Measurements from ENCODE around the gene PMEPA1. TPM values are rescaled to one million over a fixed set of nuclear protein-coding genes. Genes with fewer than 3 reads are reported as not detected.

The PMEPA1 gene
- total and polyA plus RNA-seq, 7 donors: 3.6 to 23.3 (median 6.5) TPM

DNA sequence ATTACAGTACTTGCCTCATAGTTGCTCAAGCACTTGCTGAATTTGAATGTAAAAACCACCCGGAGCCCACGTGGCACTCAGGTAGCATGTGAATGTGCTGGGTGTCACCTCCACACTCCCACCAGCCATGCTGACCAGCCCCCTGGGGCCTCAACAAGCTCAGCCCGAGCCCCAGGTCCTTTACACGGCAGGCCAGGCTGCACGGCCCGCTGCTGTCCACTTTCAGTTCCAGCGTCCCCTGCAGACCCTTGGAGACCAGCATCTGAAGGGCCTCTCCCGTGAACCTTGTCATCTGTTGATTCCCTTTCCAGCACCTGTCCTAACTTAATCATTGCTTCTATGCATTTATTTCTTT is 56.3 kb downstream of the PMEPA1 start:
- no peak for DNase-seq
- H3K27ac ChIP-seq: no peak overlapping the region
- peaks cover 0 to 34% (median 8%) of the 10 kb centered on the region in 4 donors for H3K36me3 ChIP-seq
- H3K9me3 ChIP-seq: no peaks in the 10 kb centered on the region
- H3K4me3 ChIP-seq: no peak overlapping the region
- 89 to 91% methylated on average over 8 of the region's 8 CpGs for WGBS, 2 donors
- intact Hi-C loops (cut with DNase I): loop anchor here (5.0 kb wide), 1 partner anchor 434 kb away; no protein-coding TSS in a partner anchor
- H3K4me1 ChIP-seq: peaks cover 0 to 7% (median 2%) of the 10 kb centered on the region in 4 donors
- H3K27me3 ChIP-seq: no peaks in the 10 kb centered on the region
- TF ChIP-seq POLR2AphosphoS5 (IDR thresholded peaks at IDR 0.05) (no peak), EP300 (IDR thresholded peaks at IDR 0.05) (no peak), POLR2A (IDR thresholded peaks at IDR 0.05) (no peak)
- TF ChIP-seq, protein P1, sequence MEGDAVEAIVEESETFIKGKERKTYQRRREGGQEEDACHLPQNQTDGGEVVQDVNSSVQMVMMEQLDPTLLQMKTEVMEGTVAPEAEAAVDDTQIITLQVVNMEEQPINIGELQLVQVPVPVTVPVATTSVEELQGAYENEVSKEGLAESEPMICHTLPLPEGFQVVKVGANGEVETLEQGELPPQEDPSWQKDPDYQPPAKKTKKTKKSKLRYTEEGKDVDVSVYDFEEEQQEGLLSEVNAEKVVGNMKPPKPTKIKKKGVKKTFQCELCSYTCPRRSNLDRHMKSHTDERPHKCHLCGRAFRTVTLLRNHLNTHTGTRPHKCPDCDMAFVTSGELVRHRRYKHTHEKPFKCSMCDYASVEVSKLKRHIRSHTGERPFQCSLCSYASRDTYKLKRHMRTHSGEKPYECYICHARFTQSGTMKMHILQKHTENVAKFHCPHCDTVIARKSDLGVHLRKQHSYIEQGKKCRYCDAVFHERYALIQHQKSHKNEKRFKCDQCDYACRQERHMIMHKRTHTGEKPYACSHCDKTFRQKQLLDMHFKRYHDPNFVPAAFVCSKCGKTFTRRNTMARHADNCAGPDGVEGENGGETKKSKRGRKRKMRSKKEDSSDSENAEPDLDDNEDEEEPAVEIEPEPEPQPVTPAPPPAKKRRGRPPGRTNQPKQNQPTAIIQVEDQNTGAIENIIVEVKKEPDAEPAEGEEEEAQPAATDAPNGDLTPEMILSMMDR (IDR thresholded peaks at IDR 0.05): no peak

DNA sequence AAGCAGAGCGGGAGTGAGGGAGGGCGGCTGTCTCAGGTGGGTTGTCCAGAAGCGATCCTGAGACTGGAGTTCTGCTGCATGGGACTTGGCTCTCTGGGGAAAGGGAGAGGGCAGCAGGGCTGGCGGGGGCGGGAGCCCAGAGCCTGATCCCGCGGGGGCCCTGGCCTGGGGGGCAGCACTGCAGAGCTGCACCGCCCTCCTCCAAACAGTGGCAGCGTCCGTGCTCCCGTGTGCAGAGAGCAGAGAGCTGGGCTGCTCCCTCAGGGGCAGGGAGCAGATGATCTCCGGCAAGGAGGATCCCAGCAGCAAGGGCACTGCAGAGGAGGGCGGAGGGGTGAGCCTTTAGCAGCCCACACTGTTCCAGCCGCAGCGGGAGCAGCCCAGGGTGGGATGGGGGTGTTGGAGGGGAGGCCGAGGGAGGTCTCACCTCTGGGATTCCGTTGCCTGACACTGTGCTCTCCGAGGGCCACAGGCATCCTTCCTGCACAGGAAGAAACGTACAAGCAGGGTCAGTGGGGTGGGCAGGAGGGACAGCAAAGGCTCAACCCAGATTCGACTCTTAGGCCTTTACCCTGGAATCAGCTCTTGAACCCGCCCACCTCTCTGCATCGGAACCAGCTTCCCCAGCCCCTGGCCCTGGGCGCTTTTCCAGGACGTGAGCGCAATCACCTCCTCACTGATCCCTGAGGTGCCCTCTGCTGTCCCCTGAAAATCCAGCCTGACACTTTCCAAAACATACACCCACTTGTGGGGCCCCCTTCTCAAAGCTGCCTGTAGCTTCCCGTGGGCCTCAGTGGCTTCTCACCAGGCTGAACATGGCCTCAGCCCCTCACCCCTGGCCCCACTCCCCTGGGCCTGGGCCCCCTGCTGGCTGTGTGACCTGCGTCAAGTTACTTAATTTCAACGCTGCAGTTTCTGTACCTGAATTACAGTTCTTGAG is 56.9 kb downstream of the PMEPA1 start:
- Histone ChIP-seq H3K4me1 (peaks cover 0 to 4% (median 2%) of the 10 kb centered on the region in 4 donors), H3K36me3 (peaks cover 0 to 31% (median 6%) of the 10 kb centered on the region in 4 donors), H3K27ac (no peak overlapping the region), H3K9me3 (no peaks in the 10 kb centered on the region), H3K4me3 (no peak overlapping the region), H3K27me3 (no peaks in the 10 kb centered on the region)
- TF ChIP-seq, protein P1 (IDR thresholded peaks at IDR 0.05): no peak
- TF ChIP-seq POLR2A (IDR thresholded peaks at IDR 0.05) (no peak), EP300 (IDR thresholded peaks at IDR 0.05) (no peak), POLR2AphosphoS5 (IDR thresholded peaks at IDR 0.05) (no peak)
- DNase-seq: no peak
- 91 to 94% methylated on average over 28 of the region's 28 CpGs for WGBS, 2 donors
- intact Hi-C loops (cut with DNase I): loop anchor here (5.0 kb wide), 1 partner anchor 434 kb away; no protein-coding TSS in a partner anchor

DNA sequence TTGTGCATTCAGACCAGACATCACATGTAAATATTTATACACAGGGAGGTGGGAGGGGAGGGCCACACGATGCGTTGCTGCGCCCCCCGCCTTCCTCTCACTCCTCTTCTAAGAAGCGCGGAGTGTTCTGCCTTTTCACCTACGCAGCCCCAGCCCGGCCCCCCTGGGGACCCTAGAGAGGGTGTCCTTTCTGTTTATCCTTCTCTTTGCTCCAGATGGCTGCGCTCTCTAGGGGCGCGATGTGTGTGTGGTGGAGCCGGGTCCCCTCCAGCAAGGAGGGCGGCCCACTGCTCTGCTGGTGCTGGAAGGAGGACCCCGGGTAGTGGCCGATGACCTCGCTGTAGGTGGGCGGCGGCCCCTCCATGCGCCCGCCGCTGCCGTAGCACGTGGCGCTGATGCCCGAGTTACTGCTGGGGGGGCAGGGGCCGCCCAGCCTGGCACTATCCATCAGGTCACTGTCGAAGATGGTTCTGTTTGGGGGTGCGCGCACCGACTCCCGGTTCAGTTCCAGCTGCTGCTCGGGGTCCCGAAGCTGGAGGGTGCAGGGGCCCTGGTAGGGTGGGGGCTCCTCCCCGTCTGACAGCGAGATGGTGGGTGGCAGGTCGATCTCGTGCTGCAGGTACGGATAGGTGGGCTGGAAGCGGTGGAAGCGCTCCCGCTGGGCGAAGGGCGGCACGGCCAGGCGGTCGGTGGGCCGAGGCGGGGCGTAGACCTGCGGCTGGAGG is 57.8 kb downstream of the PMEPA1 start:
- WGBS, 2 donors: 92 to 94% methylated on average over 50 of the region's 50 CpGs

DNA sequence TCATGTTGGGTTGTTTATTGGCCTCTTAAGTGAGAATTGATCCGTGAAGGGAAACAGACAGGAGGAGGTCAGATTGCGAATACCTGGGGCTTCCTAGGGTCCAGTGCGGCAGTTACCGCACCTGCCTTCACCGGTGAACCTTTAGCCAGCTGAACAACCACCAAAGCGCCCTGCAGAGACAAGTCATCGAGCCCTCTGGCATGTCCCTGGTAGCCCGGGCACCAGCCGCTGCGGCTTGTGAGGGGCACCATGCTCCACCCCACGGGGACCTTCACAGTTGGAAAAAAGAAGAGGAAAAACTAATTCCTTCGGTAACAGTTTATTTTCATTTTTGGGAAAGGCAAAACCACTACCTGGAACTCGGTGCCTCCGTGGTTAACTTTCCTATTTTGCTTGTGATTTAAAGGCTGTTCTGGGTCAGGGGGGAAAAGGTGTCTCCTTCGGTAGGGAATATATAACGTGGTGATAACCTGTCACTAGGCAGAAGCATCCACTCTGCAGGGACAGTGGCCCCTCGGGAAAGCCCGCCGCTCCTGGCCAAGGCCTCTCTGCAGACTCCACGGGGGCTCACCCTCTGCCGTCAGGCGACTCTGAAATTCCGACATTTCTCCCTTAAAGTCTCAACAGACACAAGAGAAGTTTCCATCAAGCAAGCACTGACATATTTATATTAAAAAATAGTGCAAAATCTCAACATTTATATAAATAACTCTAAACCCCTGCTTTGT is 58.9 kb downstream of the PMEPA1 start:
- no peak for DNase-seq
- WGBS, 2 donors: 92 to 93% methylated on average over 23 of the region's 23 CpGs

More for the DNA sequence above, 57.8 kb downstream of the PMEPA1 start:
- DNase-seq: no peak
- Histone ChIP-seq H3K27ac (no peak overlapping the region), H3K36me3 (peaks cover 0 to 25% (median 6%) of the 10 kb centered on the region in 4 donors), H3K4me3 (no peak overlapping the region), H3K9me3 (no peaks in the 10 kb centered on the region), H3K27me3 (no peaks in the 10 kb centered on the region), H3K4me1 (peaks cover 0 to 4% (median 0%) of the 10 kb centered on the region in 4 donors)
- intact Hi-C loops (cut with DNase I): loop anchor here (5.0 kb wide), 1 partner anchor 435 kb away; no protein-coding TSS in a partner anchor
- no peak for TF ChIP-seq POLR2AphosphoS5 (IDR thresholded peaks at IDR 0.05)
- TF ChIP-seq EP300 (IDR thresholded peaks at IDR 0.05): no peak
- TF ChIP-seq, protein P1 (IDR thresholded peaks at IDR 0.05): no peak
- no peak for TF ChIP-seq POLR2A (IDR thresholded peaks at IDR 0.05)

More for the DNA sequence above, 58.9 kb downstream of the PMEPA1 start:
- Histone ChIP-seq H3K27me3 (no peaks in the 10 kb centered on the region), H3K9me3 (no peaks in the 10 kb centered on the region), H3K4me1 (peaks cover 0 to 4% (median 0%) of the 10 kb centered on the region in 4 donors), H3K36me3 (peaks cover 0 to 23% (median 6%) of the 10 kb centered on the region in 4 donors), H3K27ac (no peak overlapping the region), H3K4me3 (no peak overlapping the region)
- TF ChIP-seq, protein P1 (IDR thresholded peaks at IDR 0.05): no peak
- TF ChIP-seq POLR2AphosphoS5 (IDR thresholded peaks at IDR 0.05): no peak
- TF ChIP-seq EP300 (IDR thresholded peaks at IDR 0.05): no peak
- no peak for TF ChIP-seq POLR2A (IDR thresholded peaks at IDR 0.05)
- intact Hi-C loops (cut with DNase I): loop anchor here (5.0 kb wide), 1 partner anchor 436 kb away; no protein-coding TSS in a partner anchor
